ENCODE data around the gene CCDC88C.
A peak's percentile ranks its signal among the peaks of the same experiment; 100 is the strongest.

Gene CCDC88C

DNA sequence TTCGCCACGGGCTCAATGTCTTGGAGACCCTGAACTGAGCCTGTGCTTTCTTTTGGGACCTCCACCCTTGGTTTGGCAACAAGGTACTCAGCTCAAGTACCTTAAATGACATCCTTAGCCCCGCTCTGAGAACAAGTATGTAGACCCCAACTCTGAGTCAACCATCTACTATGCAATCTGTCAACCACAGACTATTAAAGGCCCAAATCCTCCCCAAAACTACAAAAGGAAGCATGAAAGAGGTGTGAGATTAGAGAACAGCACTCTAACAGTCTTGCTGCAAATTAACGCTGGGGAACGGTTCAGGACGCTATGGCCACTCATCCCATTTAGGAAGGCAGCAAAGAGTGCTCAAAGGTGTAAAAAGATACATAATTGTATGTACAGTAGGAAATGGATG is 52.1 kb downstream of the CCDC88C start:
- Histone ChIP-seq H3K27ac (ENCODE audit: low read length) (no peak overlapping the region), H3K27me3 (ENCODE audit: insufficient read depth, low read length) (no peaks in the 10 kb centered on the region), H3K36me3 (ENCODE audit: insufficient read depth, low read depth, low read length) (no peaks in the 10 kb centered on the region), H3K9me3 (ENCODE audit: insufficient read depth, low read depth, low read length) (no peaks in the 10 kb centered on the region), H3K4me3 (ENCODE audit: low read length) (no peak overlapping the region), H3K9ac (ENCODE audit: low read depth, low read length) (no peak overlapping the region), H3K4me1 (ENCODE audit: insufficient read depth, low read length) (peaks cover 18% of the 10 kb centered on the region)

DNA sequence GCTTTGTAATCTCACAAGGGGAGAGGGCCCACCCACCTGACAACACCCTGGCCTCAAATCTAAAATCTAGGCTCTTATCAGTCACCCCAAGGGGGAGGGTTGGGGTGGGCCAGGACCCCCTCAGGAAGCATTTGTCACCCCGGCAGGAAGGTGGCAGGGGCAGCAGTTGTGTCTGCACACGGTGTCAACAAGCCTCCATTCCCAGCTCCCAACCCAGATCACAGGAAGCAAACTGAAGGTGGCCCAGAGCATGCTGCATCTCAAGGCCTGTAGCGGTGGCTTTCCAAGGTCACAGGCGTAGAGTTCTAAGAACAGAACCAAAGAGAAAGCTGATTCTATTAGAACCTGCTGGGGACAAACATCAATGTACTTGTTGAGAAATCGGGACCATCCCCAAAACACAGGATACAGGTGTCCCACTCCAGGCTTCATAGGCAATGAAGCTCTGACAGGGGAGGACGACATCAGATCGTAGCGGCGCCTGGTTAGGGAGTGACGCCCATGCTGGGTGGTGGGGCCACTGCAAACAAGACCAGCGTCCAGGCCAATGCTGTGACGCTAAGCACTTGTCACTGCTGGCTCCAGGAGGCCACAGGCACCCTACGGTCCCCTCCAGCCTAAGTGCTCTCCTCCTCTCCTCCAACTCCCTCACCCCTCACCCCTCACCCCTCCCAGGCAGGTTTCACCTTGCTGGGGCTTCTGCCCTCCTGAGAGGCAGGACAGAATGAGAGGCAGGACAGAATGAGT is 52.9 kb downstream of the CCDC88C start:
- H3K9ac ChIP-seq (ENCODE audit: low read depth, low read length), result no peak overlapping the region
- H3K27me3 ChIP-seq (ENCODE audit: insufficient read depth, low read length), result no peaks in the 10 kb centered on the region
- no peak overlapping the region for H3K27ac ChIP-seq (ENCODE audit: low read length)
- peaks cover 18% of the 10 kb centered on the region for H3K4me1 ChIP-seq (ENCODE audit: insufficient read depth, low read length)
- no peak overlapping the region for H3K4me3 ChIP-seq (ENCODE audit: low read length)
- no peaks in the 10 kb centered on the region for H3K36me3 ChIP-seq (ENCODE audit: insufficient read depth, low read depth, low read length)
- no peaks in the 10 kb centered on the region for H3K9me3 ChIP-seq (ENCODE audit: insufficient read depth, low read depth, low read length)

DNA sequence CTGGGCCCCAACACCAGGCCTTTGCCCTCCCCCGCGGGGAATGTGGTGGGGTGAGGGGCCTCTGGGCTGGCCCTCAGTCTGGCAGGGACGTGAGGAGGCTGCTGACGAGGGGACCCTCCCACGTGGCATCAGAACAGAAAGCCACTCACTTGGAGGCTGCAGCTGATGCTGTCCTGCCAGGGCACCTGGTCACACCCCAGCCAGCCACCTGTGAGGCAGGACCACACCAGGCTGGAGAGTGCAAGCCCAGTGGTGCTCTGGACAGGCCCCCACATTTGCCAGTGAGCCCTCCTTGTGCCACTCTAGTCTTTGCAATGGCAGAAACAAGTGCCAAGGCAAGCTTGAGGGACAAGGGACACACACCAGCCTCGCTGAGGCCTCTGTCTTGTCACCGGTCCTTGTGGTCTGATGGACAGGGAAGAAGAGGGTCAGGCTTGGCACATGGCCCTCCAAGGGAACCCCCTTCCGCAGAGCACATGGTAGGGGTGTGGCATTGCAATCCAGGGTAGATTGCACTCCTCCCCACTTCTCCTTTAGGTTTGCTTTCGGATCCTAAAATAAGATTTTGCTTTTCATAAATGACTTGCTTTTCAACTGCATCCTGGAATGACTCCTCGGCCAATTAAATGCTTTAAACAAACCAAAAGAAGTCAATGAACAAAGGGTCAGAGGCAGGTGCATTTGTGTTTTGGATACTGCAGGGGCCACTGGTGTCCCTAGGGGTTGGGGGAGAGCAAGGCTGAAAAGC is 53.7 kb downstream of the CCDC88C start:
- peaks cover under 1% of the 10 kb centered on the region; the same call in 1 of the 2 replicates for H3K36me3 ChIP-seq (ENCODE audit: insufficient read depth, low read depth, low read length)
- no peak overlapping the region for H3K9ac ChIP-seq (ENCODE audit: low read depth, low read length)
- no peak overlapping the region for H3K4me3 ChIP-seq (ENCODE audit: low read length)
- no peaks in the 10 kb centered on the region for H3K9me3 ChIP-seq (ENCODE audit: insufficient read depth, low read depth, low read length)
- H3K27me3 ChIP-seq (ENCODE audit: insufficient read depth, low read length), result no peaks in the 10 kb centered on the region
- peak overlapping the region; percentile 19 for H3K27ac ChIP-seq (ENCODE audit: low read length)
- peaks cover 18% of the 10 kb centered on the region for H3K4me1 ChIP-seq (ENCODE audit: insufficient read depth, low read length)

DNA sequence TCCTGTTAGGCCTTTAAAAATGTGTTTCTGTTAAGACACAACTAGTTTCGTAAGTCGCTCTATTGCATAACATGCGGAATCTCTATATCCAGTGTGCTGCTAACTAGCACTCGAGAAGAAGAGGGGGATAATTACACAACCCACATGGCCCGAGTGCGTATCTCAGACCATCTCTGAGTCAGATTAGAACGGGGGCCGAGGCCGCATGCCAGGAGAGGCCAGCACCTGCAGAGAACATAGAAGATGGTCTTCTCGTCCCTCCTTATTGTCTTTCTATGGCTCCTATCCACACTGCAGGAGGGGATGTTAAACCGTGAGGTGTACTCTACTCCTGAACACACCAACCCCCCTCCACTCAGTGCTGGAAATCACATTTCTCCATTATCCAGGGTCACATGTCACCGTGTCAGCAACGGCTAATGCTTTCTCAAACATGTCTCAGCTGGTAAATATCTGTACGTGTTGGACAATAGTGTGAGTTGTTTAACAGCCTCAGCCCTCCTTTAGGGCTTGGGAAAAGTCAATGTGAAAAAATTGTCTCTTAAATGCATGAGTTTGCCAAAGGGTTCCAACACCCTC is 56.3 kb downstream of the CCDC88C start:
- no peaks in the 10 kb centered on the region for H3K27me3 ChIP-seq (ENCODE audit: insufficient read depth, low read length)
- H3K4me3 ChIP-seq (ENCODE audit: low read length), result no peak overlapping the region
- no peak overlapping the region for H3K9ac ChIP-seq (ENCODE audit: low read depth, low read length)
- H3K27ac ChIP-seq (ENCODE audit: low read length), result no peak overlapping the region
- no peaks in the 10 kb centered on the region for H3K9me3 ChIP-seq (ENCODE audit: insufficient read depth, low read depth, low read length)
- H3K4me1 ChIP-seq (ENCODE audit: insufficient read depth, low read length), result peaks cover 11% of the 10 kb centered on the region
- peaks cover 10% of the 10 kb centered on the region; the same call in 1 of the 2 replicates for H3K36me3 ChIP-seq (ENCODE audit: insufficient read depth, low read depth, low read length)

DNA sequence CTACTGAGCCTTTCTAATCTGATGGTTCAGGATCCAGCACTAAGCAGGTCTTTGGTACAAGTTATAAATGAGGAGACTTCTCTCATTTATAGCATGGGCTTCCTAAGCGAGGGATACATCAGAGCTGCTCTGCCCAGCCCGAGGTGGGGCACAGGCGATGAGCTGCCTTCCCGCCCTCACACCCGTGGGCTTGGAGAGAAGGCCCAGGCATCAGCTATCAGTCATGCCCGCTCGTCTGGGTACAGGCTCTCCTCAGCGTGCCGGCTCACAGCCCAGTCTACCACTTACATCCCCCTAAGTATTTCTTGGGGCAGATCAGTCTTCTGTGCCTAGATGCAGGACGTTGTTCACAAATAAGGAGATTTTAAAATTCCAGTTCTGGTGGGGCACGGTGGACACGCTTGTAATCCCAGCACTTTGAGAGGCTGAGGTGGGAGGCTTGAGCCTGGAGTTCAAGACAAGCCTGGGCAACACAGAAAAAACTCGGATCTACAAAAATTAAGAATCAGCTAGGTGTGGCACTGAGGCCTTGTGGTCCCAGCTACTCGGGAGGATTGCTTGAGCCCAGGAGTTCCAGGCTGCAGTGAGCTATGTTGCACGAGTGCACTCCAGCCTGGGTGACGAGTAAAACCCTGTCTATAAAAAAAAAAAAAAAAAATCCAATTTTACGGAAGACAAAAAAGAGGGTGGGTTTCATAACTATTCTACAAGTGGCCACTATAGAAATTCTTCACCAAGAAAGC is 57.0 kb downstream of the CCDC88C start:
- Histone ChIP-seq H3K27ac (ENCODE audit: low read length) (no peak overlapping the region), H3K4me3 (ENCODE audit: low read length) (no peak overlapping the region), H3K36me3 (ENCODE audit: insufficient read depth, low read depth, low read length) (peaks cover 10% of the 10 kb centered on the region; the same call in 1 of the 2 replicates), H3K9me3 (ENCODE audit: insufficient read depth, low read depth, low read length) (no peaks in the 10 kb centered on the region), H3K9ac (ENCODE audit: low read depth, low read length) (no peak overlapping the region), H3K4me1 (ENCODE audit: insufficient read depth, low read length) (peaks cover 11% of the 10 kb centered on the region), H3K27me3 (ENCODE audit: insufficient read depth, low read length) (no peaks in the 10 kb centered on the region)

DNA sequence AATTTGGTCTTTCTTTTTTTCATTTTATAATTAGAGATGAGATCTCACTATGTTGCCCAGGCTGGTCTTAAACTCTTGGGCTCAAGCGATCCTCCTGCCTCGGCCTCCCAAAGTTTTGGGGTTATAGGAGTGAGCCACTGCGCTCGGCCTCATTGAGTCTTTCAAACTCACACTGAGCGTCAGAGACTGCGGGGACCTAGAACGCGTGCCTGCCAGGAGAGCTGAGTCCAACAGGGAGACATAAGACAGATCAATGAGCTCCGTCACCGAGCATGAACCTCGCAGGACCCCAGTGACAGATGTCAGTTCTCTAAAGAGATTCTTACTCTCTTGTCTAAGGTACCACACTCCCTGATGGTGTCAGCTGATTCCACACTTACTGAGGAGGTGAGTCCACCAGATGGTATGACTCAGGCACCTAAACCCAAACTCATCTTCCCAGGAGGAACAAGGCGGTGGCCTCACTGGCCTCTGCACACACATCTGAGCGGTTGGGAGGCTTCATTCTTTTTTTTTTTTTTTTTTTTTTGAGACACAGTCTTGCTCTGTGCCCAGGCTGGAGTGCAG is 58.9 kb downstream of the CCDC88C start:
- H3K4me1 ChIP-seq (ENCODE audit: insufficient read depth, low read length), result peaks cover 7% of the 10 kb centered on the region
- no peak overlapping the region for H3K4me3 ChIP-seq (ENCODE audit: low read length)
- H3K9me3 ChIP-seq (ENCODE audit: insufficient read depth, low read depth, low read length), result no peaks in the 10 kb centered on the region
- H3K36me3 ChIP-seq (ENCODE audit: insufficient read depth, low read depth, low read length), result peaks cover 10% of the 10 kb centered on the region; the same call in 1 of the 2 replicates
- H3K27ac ChIP-seq (ENCODE audit: low read length), result no peak overlapping the region
- no peaks in the 10 kb centered on the region for H3K27me3 ChIP-seq (ENCODE audit: insufficient read depth, low read length)
- no peak overlapping the region for H3K9ac ChIP-seq (ENCODE audit: low read depth, low read length)

- Histone ChIP-seq H3K9ac (ENCODE audit: low read depth, low read length) (no peak overlapping the region), H3K27me3 (ENCODE audit: insufficient read depth, low read length) (no peaks in the 10 kb centered on the region), H3K9me3 (ENCODE audit: insufficient read depth, low read depth, low read length) (no peaks in the 10 kb centered on the region), H3K4me1 (ENCODE audit: insufficient read depth, low read length) (peaks cover 2% of the 10 kb centered on the region; the same call in 1 of the 2 replicates), H3K4me3 (ENCODE audit: low read length) (no peak overlapping the region), H3K27ac (ENCODE audit: low read length) (no peak overlapping the region), H3K36me3 (ENCODE audit: insufficient read depth, low read depth, low read length) (peaks cover 10% of the 10 kb centered on the region; the same call in 1 of the 2 replicates)
Observed at GRCh38 chr14:91358025-91358319, 59.6 kb downstream of the CCDC88C start.

DNA sequence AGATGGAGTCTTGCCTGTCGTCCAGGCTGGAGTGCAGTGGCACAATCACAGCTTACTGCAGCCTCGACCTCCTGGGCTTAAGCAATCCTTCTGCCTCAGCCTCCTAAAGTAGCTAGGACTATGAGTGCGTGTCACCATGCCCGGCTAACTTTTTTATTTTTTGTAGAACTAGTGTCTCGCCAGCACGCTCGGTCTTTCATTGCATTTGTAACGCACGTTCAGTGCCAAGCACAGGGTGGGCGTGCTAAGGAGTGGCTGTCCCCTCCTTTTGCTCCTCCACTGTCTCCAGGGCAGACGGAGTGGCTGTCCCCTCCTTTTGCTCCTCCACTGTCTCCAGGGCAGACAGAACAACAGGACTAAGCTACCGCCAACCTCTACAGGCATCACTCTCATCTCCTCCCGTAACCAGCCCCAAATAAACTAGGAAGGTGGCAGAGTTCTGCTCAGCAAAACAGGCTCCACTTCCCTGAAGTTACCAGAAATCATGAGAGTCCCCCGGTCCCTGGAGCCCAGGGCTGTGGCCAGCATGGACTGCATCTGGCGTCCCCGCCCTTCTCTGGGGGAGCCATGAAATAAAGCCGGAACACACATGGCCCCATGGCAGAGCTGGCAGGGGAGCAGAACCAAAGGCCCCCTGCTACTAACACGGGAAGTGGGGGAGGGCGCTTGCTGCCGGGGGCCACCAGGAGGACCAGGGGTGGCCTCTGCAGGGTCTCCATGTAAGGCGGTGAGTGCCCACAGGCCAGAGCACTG is 60.2 kb downstream of the CCDC88C start:
- H3K27ac ChIP-seq (ENCODE audit: low read length), result no peak overlapping the region
- H3K27me3 ChIP-seq (ENCODE audit: insufficient read depth, low read length), result no peaks in the 10 kb centered on the region
- H3K4me3 ChIP-seq (ENCODE audit: low read length), result no peak overlapping the region
- no peaks in the 10 kb centered on the region for H3K4me1 ChIP-seq (ENCODE audit: insufficient read depth, low read length)
- peaks cover 10% of the 10 kb centered on the region; the same call in 1 of the 2 replicates for H3K36me3 ChIP-seq (ENCODE audit: insufficient read depth, low read depth, low read length)
- no peak overlapping the region for H3K9ac ChIP-seq (ENCODE audit: low read depth, low read length)
- no peaks in the 10 kb centered on the region for H3K9me3 ChIP-seq (ENCODE audit: insufficient read depth, low read depth, low read length)

DNA sequence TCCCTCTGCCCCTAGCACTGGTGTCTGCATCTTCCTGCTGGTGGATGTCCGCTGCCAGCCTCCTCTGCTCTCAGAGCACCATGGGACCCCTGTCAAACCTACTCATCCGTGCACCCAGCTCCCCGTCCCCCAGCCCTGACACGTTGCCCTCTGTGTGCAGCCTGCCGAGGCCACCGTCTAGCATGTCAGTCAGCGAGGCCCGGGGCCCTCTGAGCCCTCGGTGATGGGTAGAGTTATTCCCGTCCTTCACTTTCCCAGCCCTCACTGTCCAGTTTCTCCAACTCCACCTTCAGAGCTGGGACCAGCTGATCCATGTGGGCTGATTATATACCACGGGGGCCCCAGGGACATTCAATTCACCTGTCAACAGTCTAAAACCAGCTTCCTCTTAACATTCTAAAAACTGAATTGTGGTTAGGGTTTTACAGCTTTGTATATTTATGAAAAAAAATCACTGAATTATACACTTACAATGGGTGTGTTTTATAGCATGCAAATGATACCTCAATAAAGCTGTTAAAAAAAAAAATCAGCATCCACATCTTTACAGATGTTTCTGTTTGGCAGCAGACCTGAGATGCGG is 61.3 kb downstream of the CCDC88C start:
- H3K36me3 ChIP-seq (ENCODE audit: insufficient read depth, low read depth, low read length), result peaks cover 10% of the 10 kb centered on the region; the same call in 1 of the 2 replicates
- H3K4me3 ChIP-seq (ENCODE audit: low read length), result no peak overlapping the region
- no peak overlapping the region for H3K9ac ChIP-seq (ENCODE audit: low read depth, low read length)
- no peak overlapping the region for H3K27ac ChIP-seq (ENCODE audit: low read length)
- no peaks in the 10 kb centered on the region for H3K9me3 ChIP-seq (ENCODE audit: insufficient read depth, low read depth, low read length)
- no peaks in the 10 kb centered on the region for H3K27me3 ChIP-seq (ENCODE audit: insufficient read depth, low read length)
- no peaks in the 10 kb centered on the region for H3K4me1 ChIP-seq (ENCODE audit: insufficient read depth, low read length)

GRCh38 chr14:91354979-91355685 is 62.5 kb downstream of the CCDC88C start:
- no peaks in the 10 kb centered on the region for H3K27me3 ChIP-seq (ENCODE audit: insufficient read depth, low read length)
- no peaks in the 10 kb centered on the region for H3K9me3 ChIP-seq (ENCODE audit: insufficient read depth, low read depth, low read length)
- peaks cover 10% of the 10 kb centered on the region; the same call in 1 of the 2 replicates for H3K36me3 ChIP-seq (ENCODE audit: insufficient read depth, low read depth, low read length)
- H3K4me3 ChIP-seq (ENCODE audit: low read length), result no peak overlapping the region
- H3K9ac ChIP-seq (ENCODE audit: low read depth, low read length), result no peak overlapping the region
- H3K27ac ChIP-seq (ENCODE audit: low read length), result no peak overlapping the region
- H3K4me1 ChIP-seq (ENCODE audit: insufficient read depth, low read length), result no peaks in the 10 kb centered on the region

All from iPS-20b (cell line).